Skin epidermis (tissue), 12 donors: ENCODE data around the gene HEMK1.

ENCODE experiments used
- H3K27ac ChIP-seq, 21 experiments: fragments of 200-600 bp; sonication (generic) in 11 of 21; one replicate each; pipeline ENCODE4 v1.5.0; 2020; ENCODE audit warnings: mild to moderate bottlenecking in 3 of 21, inconsistent platforms in 2 of 21, moderate library complexity in 2 of 21
- H3K4me3 ChIP-seq, 7 experiments: fragments of 200-600 bp; sonication (generic) in 2 of 7; one replicate each; pipeline ENCODE4 v1.5.0; 2020; ENCODE audit warnings: inconsistent platforms in 2 of 7, mild to moderate bottlenecking in 2 of 7, moderate library complexity in 1 of 7

The HEMK1 gene

GRCh38 chr3:50592568-50592967, 23.2 kb downstream of the HEMK1 start:
- no peak overlapping the region for H3K4me3 ChIP-seq
- H3K27ac ChIP-seq = peak overlapping the region in 18 of 21 experiments; percentile 1 to 95 (median 50)

GRCh38 chr3:50594253-50594785, 25.0 kb downstream of the HEMK1 start:
- Histone ChIP-seq H3K4me3 (no peak overlapping the region), H3K27ac (peak overlapping the region in 3 of 21 experiments; percentile 11 to 52 (median 17))

GRCh38 chr3:50599115-50599715, 29.9 kb downstream of the HEMK1 start:
- H3K4me3 ChIP-seq = no peak overlapping the region
- peak overlapping the region in 14 of 21 experiments; percentile 7 to 97 (median 90) for H3K27ac ChIP-seq

GRCh38 chr3:50599716-50600118, 30.4 kb downstream of the HEMK1 start:
- peak overlapping the region in 17 of 21 experiments; percentile 31 to 97 (median 92) for H3K27ac ChIP-seq

GRCh38 chr3:50600141-50600753, 30.9 kb downstream of the HEMK1 start:
- Histone ChIP-seq H3K4me3 (no peak overlapping the region), H3K27ac (peak overlapping the region in 20 of 21 experiments; percentile 78 to 97 (median 92))

More at GRCh38 chr3:50599716-50600118, 30.4 kb downstream of the HEMK1 start:
- no peak overlapping the region for H3K4me3 ChIP-seq

GRCh38 chr3:50600841-50601591, 31.7 kb downstream of the HEMK1 start:
- Histone ChIP-seq H3K4me3 (peak overlapping the region in 1 of 7 experiments; percentile 7), H3K27ac (peak overlapping the region; percentile 6 to 97 (median 92))

GRCh38 chr3:50602595-50603191, 33.4 kb downstream of the HEMK1 start:
- Histone ChIP-seq H3K27ac (peak overlapping the region in 20 of 21 experiments; percentile 78 to 97 (median 92)), H3K4me3 (no peak overlapping the region)

GRCh38 chr3:50603261-50604109, 34.2 kb downstream of the HEMK1 start:
- Histone ChIP-seq H3K4me3 (no peak overlapping the region), H3K27ac (peak overlapping the region in 20 of 21 experiments; percentile 78 to 97 (median 92))

GRCh38 chr3:50604110-50604621, 34.8 kb downstream of the HEMK1 start:
- Histone ChIP-seq H3K4me3 (no peak overlapping the region), H3K27ac (peak overlapping the region in 20 of 21 experiments; percentile 38 to 97 (median 92))

GRCh38 chr3:50604628-50605588, 35.6 kb downstream of the HEMK1 start:
- Histone ChIP-seq H3K27ac (peak overlapping the region in 19 of 21 experiments; percentile 38 to 97 (median 91)), H3K4me3 (no peak overlapping the region)

GRCh38 chr3:50605901-50606326, 36.6 kb downstream of the HEMK1 start:
- Histone ChIP-seq H3K27ac (peak overlapping the region in 20 of 21 experiments; percentile 13 to 97 (median 88)), H3K4me3 (no peak overlapping the region)

- peak overlapping the region in 16 of 21 experiments; percentile 15 to 97 (median 86) for H3K27ac ChIP-seq
- peak overlapping the region in 4 of 7 experiments; percentile 0 to 80 (median 72) for H3K4me3 ChIP-seq
Observed at GRCh38 chr3:50606596-50606995, 37.3 kb downstream of the HEMK1 start.

- peak overlapping the region in 16 of 21 experiments; percentile 0 to 97 (median 86) for H3K27ac ChIP-seq
- H3K4me3 ChIP-seq = peak overlapping the region; percentile 0 to 80 (median 14)
Observed at GRCh38 chr3:50607271-50608091, 38.2 kb downstream of the HEMK1 start.

GRCh38 chr3:50608278-50608677, 39.0 kb downstream of the HEMK1 start:
- H3K4me3 ChIP-seq = peak overlapping the region; percentile 0 to 80 (median 14)
- peak overlapping the region in 14 of 21 experiments; percentile 55 to 97 (median 90) for H3K27ac ChIP-seq

- peak overlapping the region in 18 of 21 experiments; percentile 4 to 97 (median 90) for H3K27ac ChIP-seq
- H3K4me3 ChIP-seq = peak overlapping the region; percentile 41 to 84 (median 71)
Observed at GRCh38 chr3:50609071-50609762, 39.9 kb downstream of the HEMK1 start.

GRCh38 chr3:50609763-50610085, 40.4 kb downstream of the HEMK1 start:
- Histone ChIP-seq H3K4me3 (peak overlapping the region; percentile 41 to 84 (median 71)), H3K27ac (peak overlapping the region in 19 of 21 experiments; percentile 4 to 97 (median 91))
